ENCODE results near the gene CLIC5. TPM values are rescaled to one million over a fixed set of nuclear protein-coding genes. Genes with fewer than 3 reads are reported as not detected.

The CLIC5 gene
- total and polyA plus RNA-seq, 11 donors, result 63.0 to 381 (median 244) TPM

DNA sequence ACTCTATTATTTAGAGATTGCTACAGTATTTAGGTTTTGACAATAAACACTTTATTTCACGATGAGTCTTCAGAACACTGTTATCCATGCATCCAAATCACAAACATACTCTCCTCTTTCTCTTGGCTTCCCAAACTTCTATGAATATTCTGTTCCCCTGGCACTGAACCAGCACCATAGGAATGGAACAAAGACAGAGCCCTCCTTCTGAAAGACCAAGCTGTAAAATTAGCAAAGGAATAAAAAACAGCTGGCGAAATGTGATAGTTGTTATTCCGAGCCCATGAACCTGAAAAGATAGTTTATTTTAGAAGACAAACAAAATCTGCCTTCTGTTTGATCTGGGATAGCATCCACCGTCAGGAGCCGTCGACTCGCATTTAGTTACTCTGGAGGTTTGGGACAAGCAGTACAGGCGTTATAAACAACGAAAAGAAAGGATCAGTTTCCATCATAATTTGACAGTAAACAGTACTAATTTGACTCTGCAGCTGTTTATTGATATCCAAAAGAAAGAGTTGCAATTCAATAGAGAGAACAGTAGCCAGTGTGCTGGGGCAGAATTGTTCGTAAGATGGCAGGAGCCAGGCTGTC, 161.4 kb downstream of the CLIC5 start:
- TF ChIP-seq, protein P1, sequence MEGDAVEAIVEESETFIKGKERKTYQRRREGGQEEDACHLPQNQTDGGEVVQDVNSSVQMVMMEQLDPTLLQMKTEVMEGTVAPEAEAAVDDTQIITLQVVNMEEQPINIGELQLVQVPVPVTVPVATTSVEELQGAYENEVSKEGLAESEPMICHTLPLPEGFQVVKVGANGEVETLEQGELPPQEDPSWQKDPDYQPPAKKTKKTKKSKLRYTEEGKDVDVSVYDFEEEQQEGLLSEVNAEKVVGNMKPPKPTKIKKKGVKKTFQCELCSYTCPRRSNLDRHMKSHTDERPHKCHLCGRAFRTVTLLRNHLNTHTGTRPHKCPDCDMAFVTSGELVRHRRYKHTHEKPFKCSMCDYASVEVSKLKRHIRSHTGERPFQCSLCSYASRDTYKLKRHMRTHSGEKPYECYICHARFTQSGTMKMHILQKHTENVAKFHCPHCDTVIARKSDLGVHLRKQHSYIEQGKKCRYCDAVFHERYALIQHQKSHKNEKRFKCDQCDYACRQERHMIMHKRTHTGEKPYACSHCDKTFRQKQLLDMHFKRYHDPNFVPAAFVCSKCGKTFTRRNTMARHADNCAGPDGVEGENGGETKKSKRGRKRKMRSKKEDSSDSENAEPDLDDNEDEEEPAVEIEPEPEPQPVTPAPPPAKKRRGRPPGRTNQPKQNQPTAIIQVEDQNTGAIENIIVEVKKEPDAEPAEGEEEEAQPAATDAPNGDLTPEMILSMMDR (IDR thresholded peaks at IDR 0.05), result no peak
- TF ChIP-seq POLR2A (IDR thresholded peaks at IDR 0.05), result no peak
- no peak overlapping the region for H3K4me3 ChIP-seq
- DNase-seq, result no peak
- H3K27me3 ChIP-seq, result peaks cover 0 to 3% (median 0%) of the 10 kb centered on the region in 9 donors
- peaks cover 0 to 8% (median 0%) of the 10 kb centered on the region in 12 donors for H3K4me1 ChIP-seq
- WGBS, 4 donors, result 77 to 80% (median 78%) methylated on average over 10 of the region's 10 CpGs
- H3K9me3 ChIP-seq, result no peaks in the 10 kb centered on the region
- H3K27ac ChIP-seq, result no peak overlapping the region
- no peak for ATAC-seq
- intact Hi-C loops (cut with DNase I), result no loop called here
- no peaks in the 10 kb centered on the region for H3K36me3 ChIP-seq

GRCh38 chr6:45851034-45851400, 164.6 kb downstream of the CLIC5 start:
- no peak for ATAC-seq
- 63 to 83% (median 74%) methylated on average over 1 of the region's 1 CpG for WGBS, 4 donors

GRCh38 chr6:45850378-45851033, 165.2 kb downstream of the CLIC5 start:
- H3K9me3 ChIP-seq, result no peaks in the 10 kb centered on the region
- DNase-seq (no peak), ATAC-seq (no peak)
- H3K27me3 ChIP-seq, result peaks cover 0 to 3% (median 0%) of the 10 kb centered on the region in 9 donors
- WGBS, 4 donors, result 60 to 75% (median 67%) methylated on average over 8 of the region's 8 CpGs
- H3K27ac ChIP-seq, result no peak overlapping the region
- peaks cover 0 to under 1% (median 0%) of the 10 kb centered on the region in 12 donors for H3K4me1 ChIP-seq
- no peak overlapping the region for H3K4me3 ChIP-seq
- intact Hi-C loops (cut with DNase I), result no loop called here
- TF ChIP-seq, protein P1 (IDR thresholded peaks at IDR 0.05), result no peak
- TF ChIP-seq POLR2A (IDR thresholded peaks at IDR 0.05), result no peak
- no peaks in the 10 kb centered on the region for H3K36me3 ChIP-seq

More at GRCh38 chr6:45851034-45851400, 164.6 kb downstream of the CLIC5 start:
- Histone ChIP-seq H3K36me3 (no peaks in the 10 kb centered on the region), H3K27ac (no peak overlapping the region), H3K4me3 (no peak overlapping the region), H3K4me1 (peaks cover 0 to 5% (median 0%) of the 10 kb centered on the region in 12 donors), H3K27me3 (peaks cover 0 to 3% (median 0%) of the 10 kb centered on the region in 9 donors), H3K9me3 (no peaks in the 10 kb centered on the region)
- TF ChIP-seq, protein P1 (IDR thresholded peaks at IDR 0.05), result no peak
- TF ChIP-seq POLR2A (IDR thresholded peaks at IDR 0.05), result no peak
- intact Hi-C loops (cut with DNase I), result no loop called here
- DNase-seq, result no peak

DNA sequence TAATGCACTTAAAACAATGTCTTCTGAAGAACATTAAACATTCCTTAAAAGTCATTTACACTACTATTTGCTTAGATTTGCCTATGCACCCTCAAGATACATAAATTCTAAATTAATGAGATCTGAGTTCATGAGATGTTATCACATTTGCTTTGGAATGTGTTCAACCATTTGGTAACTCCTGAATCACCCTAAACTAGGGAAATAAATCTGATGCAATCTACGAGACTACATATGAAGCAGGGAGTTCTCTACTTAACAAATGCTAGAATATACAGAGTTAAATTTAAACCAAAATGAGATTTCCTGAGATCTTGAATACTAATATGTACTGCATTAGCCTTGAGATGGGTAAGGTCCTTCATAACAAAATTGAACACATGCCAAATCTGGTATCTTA, 170.1 kb downstream of the CLIC5 start:
- H3K4me1 ChIP-seq, result no peaks in the 10 kb centered on the region
- TF ChIP-seq POLR2A (IDR thresholded peaks at IDR 0.05), result no peak
- TF ChIP-seq, protein P1 (IDR thresholded peaks at IDR 0.05), result no peak
- intact Hi-C loops (cut with DNase I), result no loop called here
- H3K36me3 ChIP-seq, result no peaks in the 10 kb centered on the region
- ATAC-seq (no peak), DNase-seq (no peak)
- H3K27ac ChIP-seq, result no peak overlapping the region
- peaks cover 0 to 3% (median 0%) of the 10 kb centered on the region in 9 donors for H3K27me3 ChIP-seq
- no peak overlapping the region for H3K4me3 ChIP-seq
- H3K9me3 ChIP-seq, result no peaks in the 10 kb centered on the region
- 71 to 92% (median 85%) methylated on average over 1 of the region's 1 CpG for WGBS, 4 donors
